22Rv1 (cell line): ENCODE measurements around the gene ADAM12.

Source experiments
- ZFX ChIP-seq: fragments of 450-650 bp; IDR thresholded peaks from 2 replicates; pipeline ENCODE4 v1.6.1; 2017; ENCODE audit warnings: antibody characterized with exemption, borderline replicate concordance
- TF ChIP-seq, protein P1 (sequence below): fragments of 450-650 bp; IDR thresholded peaks from 2 replicates; pipeline ENCODE4 v1.5.1; 2017; ENCODE audit warnings: mild to moderate bottlenecking

DNA sequence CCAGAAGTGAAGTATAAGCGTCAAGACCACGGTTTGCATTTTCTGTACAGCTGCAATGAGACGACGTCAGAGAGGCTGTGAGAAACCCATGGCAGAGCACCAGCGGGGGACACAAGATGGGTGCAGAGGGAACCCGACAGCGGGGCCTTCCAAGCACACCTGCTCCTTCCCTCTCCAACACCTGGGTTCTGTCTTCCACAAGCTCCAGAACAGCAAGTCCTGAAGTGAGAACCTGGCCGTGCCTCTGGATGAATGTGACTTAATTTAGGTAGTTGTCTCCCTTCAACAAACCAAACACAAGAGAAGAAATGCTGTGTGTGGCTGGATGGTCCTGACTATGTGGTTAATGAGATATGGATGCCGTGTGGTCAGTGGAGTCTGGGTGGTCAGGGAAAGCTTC is 76.1 kb downstream of the ADAM12 start:
- TF ChIP-seq, protein P1, sequence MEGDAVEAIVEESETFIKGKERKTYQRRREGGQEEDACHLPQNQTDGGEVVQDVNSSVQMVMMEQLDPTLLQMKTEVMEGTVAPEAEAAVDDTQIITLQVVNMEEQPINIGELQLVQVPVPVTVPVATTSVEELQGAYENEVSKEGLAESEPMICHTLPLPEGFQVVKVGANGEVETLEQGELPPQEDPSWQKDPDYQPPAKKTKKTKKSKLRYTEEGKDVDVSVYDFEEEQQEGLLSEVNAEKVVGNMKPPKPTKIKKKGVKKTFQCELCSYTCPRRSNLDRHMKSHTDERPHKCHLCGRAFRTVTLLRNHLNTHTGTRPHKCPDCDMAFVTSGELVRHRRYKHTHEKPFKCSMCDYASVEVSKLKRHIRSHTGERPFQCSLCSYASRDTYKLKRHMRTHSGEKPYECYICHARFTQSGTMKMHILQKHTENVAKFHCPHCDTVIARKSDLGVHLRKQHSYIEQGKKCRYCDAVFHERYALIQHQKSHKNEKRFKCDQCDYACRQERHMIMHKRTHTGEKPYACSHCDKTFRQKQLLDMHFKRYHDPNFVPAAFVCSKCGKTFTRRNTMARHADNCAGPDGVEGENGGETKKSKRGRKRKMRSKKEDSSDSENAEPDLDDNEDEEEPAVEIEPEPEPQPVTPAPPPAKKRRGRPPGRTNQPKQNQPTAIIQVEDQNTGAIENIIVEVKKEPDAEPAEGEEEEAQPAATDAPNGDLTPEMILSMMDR, result no peak
- TF ChIP-seq ZFX, result no peak
